Vagina (tissue), 2 donors: ENCODE data around the gene INTS1. TPM values are rescaled to one million over a fixed set of nuclear protein-coding genes. Genes with fewer than 3 reads are reported as not detected.
A peak's percentile ranks its signal among the peaks of the same experiment; 100 is the strongest.

ENCODE experiments used
- DNase-seq, 2 donors: peaks; one replicate each; pipeline ENCODE4 v3.0.0-alpha.2; 2017; ENCODE audit errors: extremely low spot score in 2 of 2
- H3K27ac ChIP-seq: fragments of 200-600 bp; sonication (generic); one replicate; pipeline ENCODE4 v1.5.1; 2019
- H3K27me3 ChIP-seq: fragments of 200-600 bp; sonication (generic); one replicate; pipeline ENCODE4 v1.5.1; 2019
- H3K36me3 ChIP-seq, 2 donors: fragments of 200-600 bp; sonication (generic); one replicate each; pipeline ENCODE4 v1.5.1; 2017 to 2019
- H3K4me1 ChIP-seq: fragments of 200-600 bp; sonication (generic); one replicate; pipeline ENCODE4 v1.5.1; 2019
- H3K4me3 ChIP-seq, 2 donors: fragments of 200-600 bp; sonication (generic); 1 replicate in 1 of 2; 2 replicates in 1 of 2; pipeline ENCODE4 v1.5.1; 2016 to 2019
- H3K9me3 ChIP-seq: fragments of 200-600 bp; sonication (generic); one replicate; pipeline ENCODE4 v1.5.1; 2019
- CTCF ChIP-seq, 3 experiments: fragments of 450-650 bp in 2 of 3; fragments of 200-600 bp in 1 of 3; sonication (generic) in 1 of 3; IDR thresholded peaks; one replicate each; pipeline ENCODE4 v1.5.1; 2017 to 2019; ENCODE audit warnings: antibody characterized with exemption in 3 of 3, mild to moderate bottlenecking in 2 of 3, moderate library complexity in 2 of 3
- POLR2A ChIP-seq, 2 donors: fragments of 450-650 bp; IDR thresholded peaks; one replicate each; pipeline ENCODE4 v1.6.1; 2017; ENCODE audit warnings: antibody characterized with exemption in 2 of 2, mild to moderate bottlenecking in 2 of 2, moderate library complexity in 2 of 2
- POLR2AphosphoS5 ChIP-seq, 2 donors: sonication (generic); formaldehyde crosslinking; IDR thresholded peaks; one replicate each; pipeline ENCODE4 v1.9.0; 2017; ENCODE audit warnings: antibody characterized with exemption in 2 of 2, mild to moderate bottlenecking in 2 of 2, low read depth in 1 of 2; ENCODE audit not compliant: insufficient read depth in 1 of 2
- intact Hi-C: fragments of 100-400 bp; cut with DNase I; formaldehyde crosslinking; loops from one replicate; pipeline ENCODE4 v1.15.1; 2023
- total RNA-seq: library from RNA; depleted of rRNA; stranded (reverse); fragments of >200 nt; gene quantifications from one replicate; pipeline ENCODE4 v1.2.3, GENCODE V29; 2016

INTS1 gene
- total RNA-seq, 1 donor from 2014 or later = 67.3 TPM

- DNase-seq = no peak
- intact Hi-C loops = no loop called here
- TF ChIP-seq POLR2AphosphoS5 (IDR thresholded peaks at IDR 0.05; ENCODE audit: insufficient read depth in 1 of 2, low read depth in 1 of 2) (peak in 1 of 2 donors; percentile 11), POLR2A (IDR thresholded peaks at IDR 0.05) (no peak)
These were observed 44.0 kb downstream of the INTS1 start for GRCh38 chr7:1459920-1460820.

GRCh38 chr7:1459512-1459892, 44.7 kb downstream of the INTS1 start:
- peak; percentile 99 for DNase-seq
- intact Hi-C loops = no loop called here
- H3K36me3 ChIP-seq = no peaks in the 10 kb centered on the region
- H3K27me3 ChIP-seq = no peaks in the 10 kb centered on the region
- H3K4me3 ChIP-seq = peak overlapping the region; percentile 89 to 91
- peaks cover 82% of the 10 kb centered on the region for H3K4me1 ChIP-seq
- H3K27ac ChIP-seq = peak overlapping the region; percentile 88
- H3K9me3 ChIP-seq = no peaks in the 10 kb centered on the region
- TF ChIP-seq POLR2A (IDR thresholded peaks at IDR 0.05) (no peak), POLR2AphosphoS5 (IDR thresholded peaks at IDR 0.05; ENCODE audit: insufficient read depth in 1 of 2, low read depth in 1 of 2) (no peak), CTCF (IDR thresholded peaks at IDR 0.05) (no peak)

More at GRCh38 chr7:1459920-1460820, 44.0 kb downstream of the INTS1 start:
- peak overlapping the region; percentile 88 for H3K27ac ChIP-seq
- H3K27me3 ChIP-seq = no peaks in the 10 kb centered on the region
- H3K4me3 ChIP-seq = peak overlapping the region; percentile 89 to 91
- H3K4me1 ChIP-seq = peaks cover 75% of the 10 kb centered on the region
- H3K36me3 ChIP-seq = no peaks in the 10 kb centered on the region
- no peaks in the 10 kb centered on the region for H3K9me3 ChIP-seq

- Histone ChIP-seq H3K27ac (peak within 1 kb of the TSS; percentile 88), H3K27me3 (no peaks in the 10 kb centered on the region), H3K4me1 (peaks cover 84% of the 10 kb centered on the region), H3K36me3 (no peaks in the 10 kb centered on the region), H3K9me3 (no peaks in the 10 kb centered on the region), H3K4me3 (peak within 1 kb of the TSS; percentile 89 to 91)
- no peak for DNase-seq
- intact Hi-C loops = no loop called here
- peak in 1 of 2 donors; percentile 84 for TF ChIP-seq POLR2A (IDR thresholded peaks at IDR 0.05)
- peak in 1 of 2 donors; percentile 79 for TF ChIP-seq POLR2AphosphoS5 (IDR thresholded peaks at IDR 0.05; ENCODE audit: insufficient read depth in 1 of 2, low read depth in 1 of 2)
- no peak for TF ChIP-seq CTCF (IDR thresholded peaks at IDR 0.05)
These were observed 45.3 kb downstream of the INTS1 start, which contains the start of gene MICALL2 for GRCh38 chr7:1458683-1459511. MICALL2 (minus strand) TSS chr7:1459470; CDS start chr7:1459326, 144 bp downstream.

GRCh38 chr7:1457949-1458682, 46.1 kb downstream of the INTS1 start:
- H3K27me3 ChIP-seq = no peaks in the 10 kb centered on the region

More at GRCh38 chr7:1457949-1458682, 46.1 kb downstream of the INTS1 start:
- intact Hi-C loops = no loop called here
- Histone ChIP-seq H3K9me3 (no peaks in the 10 kb centered on the region), H3K4me3 (peak overlapping the region; percentile 89 to 91), H3K4me1 (peaks cover 88% of the 10 kb centered on the region), H3K27ac (peak overlapping the region; percentile 88), H3K36me3 (no peaks in the 10 kb centered on the region)
- TF ChIP-seq CTCF (IDR thresholded peaks at IDR 0.05) (no peak), POLR2AphosphoS5 (IDR thresholded peaks at IDR 0.05; ENCODE audit: insufficient read depth in 1 of 2, low read depth in 1 of 2) (no peak), POLR2A (IDR thresholded peaks at IDR 0.05) (no peak)
- no peak for DNase-seq
